PC-3 (cell line): ENCODE data around the gene TACC2. TPM values are rescaled to one million over a fixed set of nuclear protein-coding genes. Genes with fewer than 3 reads are reported as not detected.

Experiments used
- ATAC-seq: fragments of 200-7000 bp; cut with Tn5 transposase; 2 replicates; pipeline ENCODE4 v1.9.1; 2020; ENCODE audit warnings: mild to moderate bottlenecking, moderate library complexity
- BruUV-seq: library from RNA; stranded (reverse); fragments of 400-500 nt; replicated peaks from 2 replicates; lab custom pipeline; 2021; lab: Mats Ljungman, UMichigan
- CTCF ChIA-PET: fragments of 300-600 bp; sonication (Branson Sonifier 250); formaldehyde crosslinking; loops from one replicate; lab custom pipeline; 2022; ENCODE audit warnings: antibody characterized with exemption; lab: Charles Lee
- POLR2A ChIA-PET: fragments of 300-600 bp; sonication (Branson Sonifier 250); formaldehyde crosslinking; loops from one replicate; lab custom pipeline; 2022; ENCODE audit warnings: antibody characterized with exemption; ENCODE audit not compliant: unreplicated experiment; lab: Charles Lee
- DNase-seq: peaks from one replicate; pipeline ENCODE4 v3.0.0-alpha.2; 2015
- H2AFZ ChIP-seq: fragments of 300-600 bp; sonication (generic); 2 replicates; pipeline ENCODE4 v1.6.0; 2016; ENCODE audit warnings: antibody characterized with exemption, low read length
- H3F3A ChIP-seq: fragments of 300-600 bp; sonication (generic); one replicate; pipeline ENCODE4 v1.6.0; 2017; ENCODE audit warnings: antibody characterized with exemption, low read length, control low read depth, mild to moderate bottlenecking; ENCODE audit not compliant: unreplicated experiment
- H3K27ac ChIP-seq: fragments of 300-600 bp; sonication (generic); 2 replicates; pipeline ENCODE4 v1.5.1; 2016; ENCODE audit warnings: mild to moderate bottlenecking, low read length
- H3K27me3 ChIP-seq: fragments of 300-600 bp; sonication (generic); 2 replicates; pipeline ENCODE4 v1.6.1; 2016; ENCODE audit warnings: low read length, mixed read lengths
- H3K36me3 ChIP-seq: fragments of 300-600 bp; sonication (generic); 2 replicates; pipeline ENCODE4 v1.6.1; 2016; ENCODE audit warnings: low read depth, mixed run types, low read length, mixed read lengths
- H3K4me1 ChIP-seq: fragments of 300-600 bp; sonication (generic); 2 replicates; pipeline ENCODE4 v1.5.1; 2016; ENCODE audit warnings: low read length; ENCODE audit not compliant: insufficient read depth
- H3K4me2 ChIP-seq: fragments of 300-600 bp; sonication (generic); 2 replicates; pipeline ENCODE4 v1.6.0; 2016; ENCODE audit warnings: low read length
- H3K4me3 ChIP-seq: fragments of 300-600 bp; sonication (generic); 2 replicates; pipeline ENCODE4 v1.5.1; 2016; ENCODE audit warnings: mild to moderate bottlenecking, low read length, mixed read lengths
- H3K79me2 ChIP-seq: fragments of 300-600 bp; sonication (generic); 2 replicates; pipeline ENCODE4 v1.6.1; 2017; ENCODE audit warnings: low read length, mixed read lengths
- H3K9ac ChIP-seq: fragments of 300-600 bp; sonication (generic); 2 replicates; pipeline ENCODE4 v1.6.0; 2016; ENCODE audit warnings: mild to moderate bottlenecking, low read length
- H3K9me2 ChIP-seq: fragments of 300-600 bp; sonication (generic); replicated peaks from 2 replicates; pipeline ENCODE4 v1.6.1; 2016; ENCODE audit warnings: mixed run types, low read length, mixed read lengths
- H3K9me3 ChIP-seq: fragments of 300-600 bp; sonication (generic); 2 replicates; pipeline ENCODE4 v1.6.1; 2016; ENCODE audit warnings: low read length, mixed read lengths
- H4K20me1 ChIP-seq: fragments of 300-600 bp; sonication (generic); 2 replicates; pipeline ENCODE4 v1.6.1; 2016; ENCODE audit warnings: low read length, mixed read lengths
- EZH2 ChIP-seq: fragments of 300-600 bp; sonication (generic); IDR thresholded peaks from one replicate; pipeline ENCODE4 v1.6.1; 2017; ENCODE audit warnings: antibody characterized with exemption, mild to moderate bottlenecking, low read length; ENCODE audit not compliant: unreplicated experiment
- EZH2phosphoT487 ChIP-seq: fragments of 300-600 bp; sonication (generic); IDR thresholded peaks from 2 replicates; pipeline ENCODE4 v1.6.1; 2018; ENCODE audit warnings: mild to moderate bottlenecking, antibody characterized with exemption, low read length, borderline replicate concordance
- intact Hi-C: fragments of 100-400 bp; cut with micrococcal nuclease; formaldehyde crosslinking; loops from 2 replicates; pipeline ENCODE4 v1.9.0; 2023
- total RNA-seq: library from RNA; depleted of rRNA; stranded (reverse); fragments of >200 nt; gene quantifications from 2 replicates; pipeline ENCODE4 v1.2.3, GENCODE V29; 2014
- TF ChIP-seq, protein P1 (sequence below): fragments of 300-600 bp; sonication (generic); conservative IDR thresholded peaks from 2 replicates; pipeline ENCODE4 v1.5.1; 2017; ENCODE audit warnings: antibody characterized with exemption, low read depth, mild to moderate bottlenecking, low read length

The TACC2 gene
- total RNA-seq, 1 experiment from 2014 or later = 31.7 TPM

DNA sequence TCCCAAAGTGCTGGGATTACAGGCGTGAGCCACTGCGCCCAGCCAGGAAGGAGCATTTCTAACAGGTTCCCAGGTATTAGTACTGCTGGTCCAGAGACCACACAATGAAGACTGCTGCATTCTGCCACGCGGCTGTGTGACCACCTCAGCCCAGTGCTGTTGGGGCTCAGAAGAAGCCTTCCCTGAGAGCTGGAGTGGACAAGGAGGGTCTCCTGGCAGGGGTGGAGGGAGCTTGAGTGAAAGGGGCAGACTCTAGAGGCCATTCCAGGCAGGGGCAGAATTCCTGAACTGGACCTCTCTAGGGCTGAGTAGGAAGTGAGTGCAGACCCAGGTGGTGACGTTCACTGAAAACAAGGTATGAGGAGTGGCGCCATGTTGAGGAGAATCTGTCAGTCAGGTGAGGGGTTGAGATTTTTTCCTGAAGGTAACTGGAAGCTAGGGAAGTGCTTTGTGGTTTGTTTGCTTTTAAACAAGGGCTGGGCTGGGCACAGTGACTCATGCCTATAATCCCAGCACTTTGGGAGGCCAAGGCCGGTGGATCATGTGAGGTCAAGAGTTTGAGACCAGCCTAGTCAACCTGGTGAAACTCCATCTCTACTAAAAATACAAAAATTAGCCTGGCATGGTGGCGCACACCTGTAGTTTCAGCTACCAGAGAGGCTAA lies 67.6 kb downstream of the TACC2 start:
- Histone ChIP-seq H3K9ac (peak overlapping the region; percentile 61), H3K27me3 (no peaks in the 10 kb centered on the region), H4K20me1 (no peaks in the 10 kb centered on the region), H3K79me2 (no peaks in the 10 kb centered on the region), H3K36me3 (no peaks in the 10 kb centered on the region), H3K4me3 (no peak overlapping the region), H3K4me1 (peaks cover 46% of the 10 kb centered on the region), H3K9me3 (no peaks in the 10 kb centered on the region), H3K9me2 (no peaks in the 10 kb centered on the region), H2AFZ (no peak overlapping the region), H3F3A (no peaks in the 10 kb centered on the region), H3K27ac (peak overlapping the region; percentile 84), H3K4me2 (peak overlapping the region; percentile 40; the same call in 1 of the 2 replicates)
- ChIA-PET POLR2A (interaction anchor here (0.6 kb wide), 2 partner anchors 56 to 66 kb away, joined by 3 read pairs; no protein-coding TSS in a partner anchor), CTCF (interaction anchor here (0.7 kb wide), 1 partner anchor 169 kb away, joined by 3 read pairs; no protein-coding TSS in a partner anchor)
- TF ChIP-seq, protein P1, sequence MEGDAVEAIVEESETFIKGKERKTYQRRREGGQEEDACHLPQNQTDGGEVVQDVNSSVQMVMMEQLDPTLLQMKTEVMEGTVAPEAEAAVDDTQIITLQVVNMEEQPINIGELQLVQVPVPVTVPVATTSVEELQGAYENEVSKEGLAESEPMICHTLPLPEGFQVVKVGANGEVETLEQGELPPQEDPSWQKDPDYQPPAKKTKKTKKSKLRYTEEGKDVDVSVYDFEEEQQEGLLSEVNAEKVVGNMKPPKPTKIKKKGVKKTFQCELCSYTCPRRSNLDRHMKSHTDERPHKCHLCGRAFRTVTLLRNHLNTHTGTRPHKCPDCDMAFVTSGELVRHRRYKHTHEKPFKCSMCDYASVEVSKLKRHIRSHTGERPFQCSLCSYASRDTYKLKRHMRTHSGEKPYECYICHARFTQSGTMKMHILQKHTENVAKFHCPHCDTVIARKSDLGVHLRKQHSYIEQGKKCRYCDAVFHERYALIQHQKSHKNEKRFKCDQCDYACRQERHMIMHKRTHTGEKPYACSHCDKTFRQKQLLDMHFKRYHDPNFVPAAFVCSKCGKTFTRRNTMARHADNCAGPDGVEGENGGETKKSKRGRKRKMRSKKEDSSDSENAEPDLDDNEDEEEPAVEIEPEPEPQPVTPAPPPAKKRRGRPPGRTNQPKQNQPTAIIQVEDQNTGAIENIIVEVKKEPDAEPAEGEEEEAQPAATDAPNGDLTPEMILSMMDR = no peak
- TF ChIP-seq EZH2phosphoT487 (no peak), EZH2 (no peak)
- DNase-seq = peak; percentile 85
- intact Hi-C loops = no loop called here
- TSS peak; percentile 29 for BruUV-seq
- ATAC-seq = peak; percentile 48

- H3K4me1 ChIP-seq = peaks cover 40% of the 10 kb centered on the region
- no peaks in the 10 kb centered on the region for H3K27me3 ChIP-seq
- H3K27ac ChIP-seq = no peak overlapping the region
- intact Hi-C loops = no loop called here
- no TSS peak for BruUV-seq
- H4K20me1 ChIP-seq = no peaks in the 10 kb centered on the region
- H3K9me3 ChIP-seq = no peaks in the 10 kb centered on the region
- no peaks in the 10 kb centered on the region for H3F3A ChIP-seq
- TF ChIP-seq, protein P1 = no peak
- TF ChIP-seq EZH2 (no peak), EZH2phosphoT487 (no peak)
- H3K36me3 ChIP-seq = no peaks in the 10 kb centered on the region
- H3K9me2 ChIP-seq = no peaks in the 10 kb centered on the region
- ChIA-PET CTCF (no interaction called here), POLR2A (no interaction called here)
- H2AFZ ChIP-seq = no peak overlapping the region
- no peak overlapping the region for H3K9ac ChIP-seq
- ATAC-seq (no peak), DNase-seq (no peak)
- H3K4me3 ChIP-seq = no peak overlapping the region
- H3K79me2 ChIP-seq = no peaks in the 10 kb centered on the region
- no peak overlapping the region for H3K4me2 ChIP-seq
These were observed 69.0 kb downstream of the TACC2 start for GRCh38 chr10:122057841-122058413.

DNA sequence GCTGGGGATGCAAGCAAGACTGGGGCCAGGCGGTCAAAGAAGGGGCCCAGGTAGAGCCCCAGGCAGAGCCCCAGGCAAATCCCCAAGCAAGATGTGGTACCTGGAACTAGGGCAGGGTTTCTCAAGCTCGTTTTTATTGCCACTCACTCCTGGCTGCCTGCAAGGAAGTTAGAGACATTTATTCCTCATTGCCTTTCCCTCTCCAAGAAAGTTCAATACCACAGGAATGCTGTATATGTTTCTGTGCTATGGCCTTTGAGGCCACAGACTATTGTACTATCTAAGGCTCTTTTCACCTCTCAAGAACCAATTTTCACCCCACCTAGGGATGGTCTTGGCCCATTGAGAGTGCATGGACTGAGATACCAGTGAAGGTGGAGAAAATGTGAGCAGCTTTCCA lies 71.3 kb downstream of the TACC2 start:
- H3K27ac ChIP-seq = peak overlapping the region; percentile 66
- ChIA-PET POLR2A (no interaction called here), CTCF (interaction anchor here (1.3 kb wide), 1 partner anchor 52 kb away, joined by 4 read pairs; no protein-coding TSS in a partner anchor)

More for the DNA sequence above, 71.3 kb downstream of the TACC2 start:
- H3K79me2 ChIP-seq = no peaks in the 10 kb centered on the region
- H3K27me3 ChIP-seq = no peaks in the 10 kb centered on the region
- no peak overlapping the region for H3K4me3 ChIP-seq
- peaks cover 28% of the 10 kb centered on the region for H3K4me1 ChIP-seq
- H2AFZ ChIP-seq = no peak overlapping the region
- H3K9me2 ChIP-seq = no peaks in the 10 kb centered on the region
- ATAC-seq (peak; percentile 8; the same call in 1 of the 2 replicates), DNase-seq (peak; percentile 38)
- no TSS peak for BruUV-seq
- no peak overlapping the region for H3K4me2 ChIP-seq
- H4K20me1 ChIP-seq = no peaks in the 10 kb centered on the region
- H3K36me3 ChIP-seq = no peaks in the 10 kb centered on the region
- no peaks in the 10 kb centered on the region for H3K9me3 ChIP-seq
- H3F3A ChIP-seq = no peaks in the 10 kb centered on the region
- TF ChIP-seq EZH2phosphoT487 = no peak
- TF ChIP-seq, protein P1 = no peak
- TF ChIP-seq EZH2 = no peak
- intact Hi-C loops = no loop called here
- H3K9ac ChIP-seq = no peak overlapping the region; the same call in 1 of the 2 replicates
